ENCODE data around the gene AATK. TPM values are rescaled to one million over a fixed set of nuclear protein-coding genes. Genes with fewer than 3 reads are reported as not detected.
A peak's percentile ranks its signal among the peaks of the same experiment; 100 is the strongest.

The AATK gene
- total and polyA plus RNA-seq, 9 of the 15 experiments (the other 6 are each of a cell fraction or from before 2014, with no cell fraction given), result 0.11 to 0.55 (median 0.38) TPM; not detected in 5

DNA sequence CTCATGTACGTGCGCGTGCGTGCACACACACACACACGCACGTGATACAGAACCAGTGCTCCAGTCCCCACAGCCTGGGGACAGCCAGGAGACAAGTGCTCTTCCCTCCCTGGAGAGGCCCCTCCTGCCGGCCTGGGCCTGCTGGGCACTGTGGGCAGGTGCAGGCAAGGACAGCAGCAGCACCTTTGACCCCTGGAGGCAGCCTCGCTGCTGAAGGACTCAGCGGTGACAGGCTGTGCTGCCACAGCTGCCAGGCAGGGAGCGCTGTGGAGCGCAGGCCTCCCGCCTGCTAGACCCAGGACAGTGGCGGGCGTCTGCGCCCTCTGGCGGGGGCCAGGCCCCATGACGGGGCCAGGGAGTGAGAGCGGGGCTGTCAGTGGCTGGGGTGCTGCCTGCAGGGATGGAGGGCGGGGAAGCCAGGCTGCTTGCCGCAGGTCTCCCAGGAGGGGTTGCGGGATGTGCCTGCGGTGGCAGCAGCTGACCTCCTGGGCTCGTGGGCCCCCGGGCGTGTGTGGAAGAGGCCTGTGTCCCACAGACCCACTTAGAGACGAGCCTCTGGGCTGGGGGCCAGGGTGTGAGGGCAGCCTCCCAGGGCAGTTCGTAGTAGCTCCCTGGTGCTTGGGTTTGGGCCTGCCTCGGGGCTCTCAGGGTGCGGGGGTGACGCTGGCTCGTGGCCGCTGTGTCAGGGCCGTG lies 64.3 kb downstream of the AATK start (continued):
- TF ChIP-seq, protein P1, sequence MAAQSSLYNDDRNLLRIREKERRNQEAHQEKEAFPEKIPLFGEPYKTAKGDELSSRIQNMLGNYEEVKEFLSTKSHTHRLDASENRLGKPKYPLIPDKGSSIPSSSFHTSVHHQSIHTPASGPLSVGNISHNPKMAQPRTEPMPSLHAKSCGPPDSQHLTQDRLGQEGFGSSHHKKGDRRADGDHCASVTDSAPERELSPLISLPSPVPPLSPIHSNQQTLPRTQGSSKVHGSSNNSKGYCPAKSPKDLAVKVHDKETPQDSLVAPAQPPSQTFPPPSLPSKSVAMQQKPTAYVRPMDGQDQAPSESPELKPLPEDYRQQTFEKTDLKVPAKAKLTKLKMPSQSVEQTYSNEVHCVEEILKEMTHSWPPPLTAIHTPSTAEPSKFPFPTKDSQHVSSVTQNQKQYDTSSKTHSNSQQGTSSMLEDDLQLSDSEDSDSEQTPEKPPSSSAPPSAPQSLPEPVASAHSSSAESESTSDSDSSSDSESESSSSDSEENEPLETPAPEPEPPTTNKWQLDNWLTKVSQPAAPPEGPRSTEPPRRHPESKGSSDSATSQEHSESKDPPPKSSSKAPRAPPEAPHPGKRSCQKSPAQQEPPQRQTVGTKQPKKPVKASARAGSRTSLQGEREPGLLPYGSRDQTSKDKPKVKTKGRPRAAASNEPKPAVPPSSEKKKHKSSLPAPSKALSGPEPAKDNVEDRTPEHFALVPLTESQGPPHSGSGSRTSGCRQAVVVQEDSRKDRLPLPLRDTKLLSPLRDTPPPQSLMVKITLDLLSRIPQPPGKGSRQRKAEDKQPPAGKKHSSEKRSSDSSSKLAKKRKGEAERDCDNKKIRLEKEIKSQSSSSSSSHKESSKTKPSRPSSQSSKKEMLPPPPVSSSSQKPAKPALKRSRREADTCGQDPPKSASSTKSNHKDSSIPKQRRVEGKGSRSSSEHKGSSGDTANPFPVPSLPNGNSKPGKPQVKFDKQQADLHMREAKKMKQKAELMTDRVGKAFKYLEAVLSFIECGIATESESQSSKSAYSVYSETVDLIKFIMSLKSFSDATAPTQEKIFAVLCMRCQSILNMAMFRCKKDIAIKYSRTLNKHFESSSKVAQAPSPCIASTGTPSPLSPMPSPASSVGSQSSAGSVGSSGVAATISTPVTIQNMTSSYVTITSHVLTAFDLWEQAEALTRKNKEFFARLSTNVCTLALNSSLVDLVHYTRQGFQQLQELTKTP (IDR thresholded peaks at IDR 0.05; ENCODE audit: low read depth in 1 of 2, partially characterized antibody in 2 of 2), result no peak
- TF ChIP-seq KLF10 (CRISPR knock-in tag; IDR thresholded peaks at IDR 0.05) (no peak), SMAD2 (IDR thresholded peaks at IDR 0.05; ENCODE audit: low read depth, low read length) (no peak), NELFE (IDR thresholded peaks at IDR 0.05; ENCODE audit: insufficient read depth, insufficient read length) (no peak), CXXC5 (CRISPR knock-in tag; IDR thresholded peaks at IDR 0.05) (peak; percentile 65), PCBP1 (IDR thresholded peaks at IDR 0.05; ENCODE audit: low read depth, low read length, poor library complexity, severe bottlenecking) (peak; percentile 53), DEAF1 (CRISPR knock-in tag; IDR thresholded peaks at IDR 0.05) (peak; percentile 87), EP400 (IDR thresholded peaks at IDR 0.05) (no peak), SETDB1 (IDR thresholded peaks at IDR 0.05; ENCODE audit: low read length) (no peak), PYGO2 (tag; IDR thresholded peaks at IDR 0.05) (no peak), ZNF76 (CRISPR knock-in tag; IDR thresholded peaks at IDR 0.05; ENCODE audit: borderline replicate concordance) (no peak), MECOM (CRISPR knock-in tag; IDR thresholded peaks at IDR 0.05) (no peak), RBM15 (IDR thresholded peaks at IDR 0.05; ENCODE audit: insufficient read depth, low read length) (no peak), SREBF1 (IDR thresholded peaks at IDR 0.05; ENCODE audit: borderline replicate concordance, low read depth, low read length) (no peak), ZC3H11A (IDR thresholded peaks at IDR 0.05; ENCODE audit: low read depth, low read length) (0 out of 2 replicates have a peak, but pooled peaks have one; percentile 73), SMARCB1 (IDR thresholded peaks at IDR 0.05; ENCODE audit: insufficient read length, low read depth) (no peak)
- TF ChIP-seq, protein P2, sequence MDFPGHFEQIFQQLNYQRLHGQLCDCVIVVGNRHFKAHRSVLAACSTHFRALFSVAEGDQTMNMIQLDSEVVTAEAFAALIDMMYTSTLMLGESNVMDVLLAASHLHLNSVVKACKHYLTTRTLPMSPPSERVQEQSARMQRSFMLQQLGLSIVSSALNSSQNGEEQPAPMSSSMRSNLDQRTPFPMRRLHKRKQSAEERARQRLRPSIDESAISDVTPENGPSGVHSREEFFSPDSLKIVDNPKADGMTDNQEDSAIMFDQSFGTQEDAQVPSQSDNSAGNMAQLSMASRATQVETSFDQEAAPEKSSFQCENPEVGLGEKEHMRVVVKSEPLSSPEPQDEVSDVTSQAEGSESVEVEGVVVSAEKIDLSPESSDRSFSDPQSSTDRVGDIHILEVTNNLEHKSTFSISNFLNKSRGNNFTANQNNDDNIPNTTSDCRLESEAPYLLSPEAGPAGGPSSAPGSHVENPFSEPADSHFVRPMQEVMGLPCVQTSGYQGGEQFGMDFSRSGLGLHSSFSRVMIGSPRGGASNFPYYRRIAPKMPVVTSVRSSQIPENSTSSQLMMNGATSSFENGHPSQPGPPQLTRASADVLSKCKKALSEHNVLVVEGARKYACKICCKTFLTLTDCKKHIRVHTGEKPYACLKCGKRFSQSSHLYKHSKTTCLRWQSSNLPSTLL (IDR thresholded peaks at IDR 0.05), result no peak
